Raji (cell line): ENCODE data around the gene DPAGT1.

Experiments used
- POLR2A ChIP-seq: IDR thresholded peaks from 2 replicates; pipeline ENCODE4 v1.6.1; 2011; ENCODE audit warnings: low read depth, low read length, control low read depth; ENCODE audit not compliant: insufficient read depth

The DPAGT1 gene

DNA sequence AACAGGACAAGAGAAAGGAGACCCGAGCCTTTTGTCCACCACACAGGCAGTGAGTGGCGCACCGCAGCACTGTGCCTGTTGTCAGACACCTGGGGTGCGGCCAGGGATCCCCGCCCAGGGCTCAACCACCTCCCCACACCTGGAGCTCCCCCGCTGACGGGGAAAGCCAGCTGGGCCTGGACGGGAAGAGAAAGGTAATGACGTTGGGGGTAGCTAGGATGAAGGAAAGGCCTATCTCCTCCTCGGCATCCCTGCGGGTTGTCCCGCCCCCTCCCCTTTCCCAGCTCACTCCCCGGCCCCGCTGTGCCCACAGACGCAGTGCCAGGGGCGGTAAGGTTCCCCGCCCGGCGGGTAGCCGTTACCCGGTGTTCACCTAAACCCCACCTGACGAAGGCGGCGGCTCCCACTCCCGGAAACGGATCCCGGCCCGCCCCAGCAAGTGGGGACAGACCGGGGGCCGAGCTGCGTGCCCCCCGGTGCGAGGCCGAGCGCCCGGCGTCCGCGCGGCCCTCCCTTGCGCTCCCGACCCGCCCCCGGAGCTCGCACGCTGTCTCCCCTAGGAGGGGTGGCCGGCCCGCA, 45.1 kb downstream of the DPAGT1 start:
- no peak for TF ChIP-seq POLR2A

DNA sequence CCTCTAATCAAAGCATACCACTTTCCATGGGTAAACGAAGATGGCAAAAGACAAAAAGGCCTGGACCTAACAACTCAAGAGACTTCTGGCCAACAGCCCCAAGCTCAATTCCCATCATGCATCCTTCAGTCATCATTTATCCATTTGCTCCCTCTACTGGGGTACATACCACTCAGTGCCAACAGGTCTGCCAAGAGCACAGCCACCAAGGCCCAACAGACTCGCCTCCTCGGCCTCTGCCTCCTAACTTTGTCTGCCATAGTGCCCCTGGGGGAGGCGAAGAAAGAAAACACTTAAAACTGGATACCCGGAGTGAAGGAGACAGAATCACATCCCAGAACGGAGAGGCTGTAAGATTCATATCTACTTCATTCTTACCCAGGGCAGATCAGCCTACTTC, 45.8 kb downstream of the DPAGT1 start:
- no peak for TF ChIP-seq POLR2A

DNA sequence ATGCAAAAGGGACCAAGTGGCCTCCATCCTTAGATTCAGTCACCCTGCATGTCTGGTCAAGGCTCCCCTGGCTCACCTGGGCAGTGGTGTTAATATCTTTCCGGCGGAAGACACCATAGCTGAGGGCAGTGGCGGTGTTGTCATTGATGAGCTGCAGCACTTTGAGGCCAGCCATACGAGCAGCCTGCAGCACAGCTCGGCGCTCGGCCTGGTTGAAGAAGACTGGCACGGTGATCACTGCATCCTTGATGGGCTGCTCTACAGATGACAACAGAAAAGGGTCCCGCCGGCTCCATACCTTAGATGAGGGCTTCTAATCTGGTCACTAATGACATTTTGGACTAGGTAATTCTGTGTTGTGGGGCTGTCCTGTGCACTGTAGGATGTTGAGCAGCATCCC, 47.2 kb downstream of the DPAGT1 start:
- TF ChIP-seq POLR2A, result no peak

DNA sequence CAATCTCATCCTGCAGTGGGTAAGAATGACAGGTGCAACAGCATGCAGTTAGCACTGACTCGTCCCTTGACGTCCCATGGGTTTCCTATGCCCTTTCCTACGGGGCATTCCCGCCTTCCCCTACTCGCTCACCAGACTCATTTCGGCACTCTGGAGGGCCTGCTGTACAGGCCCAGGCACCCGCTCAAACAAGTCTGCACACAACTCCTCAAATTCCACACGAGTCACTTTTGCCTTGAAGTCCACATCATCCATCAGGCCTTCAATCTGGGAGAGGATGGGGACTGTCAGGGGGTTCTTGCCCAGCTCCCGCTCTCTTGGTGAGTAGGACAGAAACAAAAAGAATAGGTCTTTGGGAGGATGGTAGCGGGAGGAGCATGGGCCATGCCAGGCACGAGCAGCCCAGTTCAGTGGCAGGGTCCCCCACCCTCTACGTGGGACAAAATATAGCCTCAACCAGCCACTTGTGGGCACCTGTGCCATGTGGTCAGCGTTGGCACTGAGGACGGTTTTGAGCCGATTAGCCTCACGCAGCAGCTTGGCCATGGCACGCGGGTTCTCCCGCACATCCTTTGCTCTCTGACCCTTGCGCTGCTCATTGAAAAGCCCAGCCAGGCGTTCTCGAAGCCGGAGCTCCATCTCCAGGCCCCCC, 49.4 kb downstream of the DPAGT1 start:
- TF ChIP-seq POLR2A, result no peak

DNA sequence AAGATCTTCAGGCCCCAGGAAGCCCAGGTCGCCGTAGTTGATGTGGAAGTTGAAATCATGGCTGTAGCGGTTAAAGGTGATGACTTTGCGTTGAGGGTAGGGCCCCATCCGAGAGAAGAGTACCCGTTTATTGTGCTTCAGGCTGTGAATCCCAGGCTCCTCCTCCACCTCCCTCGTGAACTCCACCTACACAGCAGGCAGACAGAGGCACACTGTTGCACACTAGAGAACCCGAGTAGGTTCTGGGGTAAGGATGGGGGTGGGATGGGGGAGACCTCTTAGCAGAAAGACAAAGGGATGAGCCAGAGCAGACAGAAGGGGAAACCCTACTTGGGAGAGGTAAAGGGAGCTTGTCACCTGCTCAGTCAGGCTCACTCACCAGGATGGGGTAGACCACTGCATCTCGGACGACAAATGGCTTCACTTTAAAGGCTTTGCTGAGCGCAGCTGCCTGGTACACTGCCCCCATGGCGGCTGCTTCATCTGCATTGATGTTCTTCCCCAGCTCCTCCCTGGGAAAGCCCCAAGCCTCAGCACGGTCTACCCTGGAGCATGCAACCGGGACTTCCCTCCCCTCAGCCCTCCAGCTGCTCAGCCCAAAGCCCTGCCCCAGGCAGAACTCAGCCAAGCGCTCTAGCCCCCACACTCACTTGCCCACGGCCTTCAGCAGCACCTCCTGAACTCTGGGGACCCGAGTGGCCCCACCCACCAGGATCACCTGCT, 50.1 kb downstream of the DPAGT1 start:
- TF ChIP-seq POLR2A, result no peak

DNA sequence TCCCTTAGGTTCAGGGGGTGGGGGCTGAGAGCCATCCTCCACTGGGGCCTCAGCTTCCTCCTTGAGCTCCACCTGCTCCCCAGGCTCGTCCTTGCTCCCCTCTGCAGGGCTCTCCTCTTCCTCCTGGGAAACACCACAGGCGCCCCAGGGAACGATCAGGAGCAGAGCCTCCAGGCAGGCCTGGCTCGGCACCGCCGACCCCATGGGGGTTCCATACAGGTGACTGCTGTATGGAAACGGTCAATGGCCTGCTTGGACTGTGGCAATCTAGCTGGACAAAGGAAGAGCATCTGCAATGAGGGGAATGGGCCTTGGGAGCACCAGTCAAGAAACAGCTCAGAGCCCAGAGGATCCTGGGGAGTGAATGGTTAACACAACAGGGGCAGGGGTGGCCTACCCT, 52.6 kb downstream of the DPAGT1 start:
- no peak for TF ChIP-seq POLR2A

DNA sequence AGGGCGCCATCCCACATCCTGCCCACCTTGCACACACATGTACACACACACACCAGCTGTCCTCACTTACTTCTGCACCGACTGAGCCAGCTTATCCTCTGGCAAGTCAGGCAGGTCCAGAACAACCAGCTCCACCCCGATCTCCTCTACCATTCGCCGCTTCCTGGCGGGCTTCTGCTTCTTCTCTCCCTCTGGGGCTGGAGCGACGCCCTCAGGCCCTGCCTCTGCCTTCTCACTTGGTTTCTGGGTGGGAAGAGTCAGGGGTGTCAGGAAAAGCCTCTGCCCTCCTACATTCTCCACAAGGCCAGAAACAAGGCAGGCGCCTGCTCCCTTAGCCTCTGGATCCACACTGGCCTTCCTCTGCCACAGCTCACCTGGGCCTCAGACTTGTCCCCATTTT, 53.0 kb downstream of the DPAGT1 start:
- TF ChIP-seq POLR2A, result no peak

DNA sequence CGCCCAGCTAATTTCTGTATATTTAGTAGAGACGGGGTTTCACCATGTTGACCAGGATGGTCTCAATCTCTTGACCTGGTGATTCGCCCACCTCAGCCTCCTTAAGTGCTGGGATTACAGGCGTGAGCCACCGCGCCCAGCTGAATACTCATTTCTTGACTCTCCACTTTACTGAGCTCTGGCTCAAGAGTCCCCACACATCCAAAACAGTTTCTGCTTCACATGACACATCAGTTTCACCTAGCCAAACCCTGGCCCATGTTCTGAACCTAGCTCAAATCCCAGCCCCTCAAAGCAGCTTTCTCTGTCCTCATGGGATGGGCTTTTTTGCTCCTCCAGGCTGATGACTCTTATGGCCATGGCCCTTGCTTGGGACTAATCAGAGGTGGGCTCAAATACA, 54.4 kb downstream of the DPAGT1 start:
- TF ChIP-seq POLR2A, result no peak
